Vagina (tissue), 2 donors: ENCODE data around the gene TMEM14B. TPM values are rescaled to one million over a fixed set of nuclear protein-coding genes. Genes with fewer than 3 reads are reported as not detected.

ENCODE experiments used
- DNase-seq, 2 donors: peaks; one replicate each; pipeline ENCODE4 v3.0.0-alpha.2; 2017; ENCODE audit errors: extremely low spot score in 2 of 2
- H3K27ac ChIP-seq: fragments of 200-600 bp; sonication (generic); one replicate; pipeline ENCODE4 v1.5.1; 2019
- H3K27me3 ChIP-seq: fragments of 200-600 bp; sonication (generic); one replicate; pipeline ENCODE4 v1.5.1; 2019
- H3K36me3 ChIP-seq, 2 donors: fragments of 200-600 bp; sonication (generic); one replicate each; pipeline ENCODE4 v1.5.1; 2017 to 2019
- H3K4me1 ChIP-seq: fragments of 200-600 bp; sonication (generic); one replicate; pipeline ENCODE4 v1.5.1; 2019
- H3K4me3 ChIP-seq, 2 donors: fragments of 200-600 bp; sonication (generic); 1 replicate in 1 of 2; 2 replicates in 1 of 2; pipeline ENCODE4 v1.5.1; 2016 to 2019
- H3K9me3 ChIP-seq: fragments of 200-600 bp; sonication (generic); one replicate; pipeline ENCODE4 v1.5.1; 2019
- POLR2A ChIP-seq, 2 donors: fragments of 450-650 bp; IDR thresholded peaks; one replicate each; pipeline ENCODE4 v1.6.1; 2017; ENCODE audit warnings: antibody characterized with exemption in 2 of 2, mild to moderate bottlenecking in 2 of 2, moderate library complexity in 2 of 2
- POLR2AphosphoS5 ChIP-seq, 2 donors: sonication (generic); formaldehyde crosslinking; IDR thresholded peaks; one replicate each; pipeline ENCODE4 v1.9.0; 2017; ENCODE audit warnings: antibody characterized with exemption in 2 of 2, mild to moderate bottlenecking in 2 of 2, low read depth in 1 of 2; ENCODE audit not compliant: insufficient read depth in 1 of 2
- intact Hi-C: fragments of 100-400 bp; cut with DNase I; formaldehyde crosslinking; loops from one replicate; pipeline ENCODE4 v1.15.1; 2023
- total RNA-seq: library from RNA; depleted of rRNA; stranded (reverse); fragments of >200 nt; gene quantifications from one replicate; pipeline ENCODE4 v1.2.3, GENCODE V29; 2016
- TF ChIP-seq, protein P1 (sequence below), 3 experiments: fragments of 450-650 bp in 2 of 3; fragments of 200-600 bp in 1 of 3; sonication (generic) in 1 of 3; IDR thresholded peaks; one replicate each; pipeline ENCODE4 v1.5.1; 2017 to 2019; ENCODE audit warnings: antibody characterized with exemption in 3 of 3, mild to moderate bottlenecking in 2 of 3, moderate library complexity in 2 of 3

The TMEM14B gene
- total RNA-seq, 1 donor from 2014 or later, result 40.5 TPM

- Histone ChIP-seq H3K4me1 (peaks cover 50% of the 10 kb centered on the region), H3K27ac (peak overlapping the region; percentile 85), H3K27me3 (no peaks in the 10 kb centered on the region), H3K9me3 (no peaks in the 10 kb centered on the region), H3K4me3 (peak overlapping the region; percentile 74 to 82), H3K36me3 (peaks cover 0 to 20% of the 10 kb centered on the region in 2 donors)
- no peak for DNase-seq
- intact Hi-C loops, result loop anchor here (2.0 kb wide), 1 partner anchor 23 kb away; the partner anchor contains the start of gene TMEM14B
- no peak for TF ChIP-seq POLR2AphosphoS5 (IDR thresholded peaks at IDR 0.05; ENCODE audit: insufficient read depth in 1 of 2, low read depth in 1 of 2)
- TF ChIP-seq, protein P1, sequence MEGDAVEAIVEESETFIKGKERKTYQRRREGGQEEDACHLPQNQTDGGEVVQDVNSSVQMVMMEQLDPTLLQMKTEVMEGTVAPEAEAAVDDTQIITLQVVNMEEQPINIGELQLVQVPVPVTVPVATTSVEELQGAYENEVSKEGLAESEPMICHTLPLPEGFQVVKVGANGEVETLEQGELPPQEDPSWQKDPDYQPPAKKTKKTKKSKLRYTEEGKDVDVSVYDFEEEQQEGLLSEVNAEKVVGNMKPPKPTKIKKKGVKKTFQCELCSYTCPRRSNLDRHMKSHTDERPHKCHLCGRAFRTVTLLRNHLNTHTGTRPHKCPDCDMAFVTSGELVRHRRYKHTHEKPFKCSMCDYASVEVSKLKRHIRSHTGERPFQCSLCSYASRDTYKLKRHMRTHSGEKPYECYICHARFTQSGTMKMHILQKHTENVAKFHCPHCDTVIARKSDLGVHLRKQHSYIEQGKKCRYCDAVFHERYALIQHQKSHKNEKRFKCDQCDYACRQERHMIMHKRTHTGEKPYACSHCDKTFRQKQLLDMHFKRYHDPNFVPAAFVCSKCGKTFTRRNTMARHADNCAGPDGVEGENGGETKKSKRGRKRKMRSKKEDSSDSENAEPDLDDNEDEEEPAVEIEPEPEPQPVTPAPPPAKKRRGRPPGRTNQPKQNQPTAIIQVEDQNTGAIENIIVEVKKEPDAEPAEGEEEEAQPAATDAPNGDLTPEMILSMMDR (IDR thresholded peaks at IDR 0.05), result no peak
Observed at GRCh38 chr6:10723567-10723881, 24.1 kb upstream of the TMEM14B start.

DNA sequence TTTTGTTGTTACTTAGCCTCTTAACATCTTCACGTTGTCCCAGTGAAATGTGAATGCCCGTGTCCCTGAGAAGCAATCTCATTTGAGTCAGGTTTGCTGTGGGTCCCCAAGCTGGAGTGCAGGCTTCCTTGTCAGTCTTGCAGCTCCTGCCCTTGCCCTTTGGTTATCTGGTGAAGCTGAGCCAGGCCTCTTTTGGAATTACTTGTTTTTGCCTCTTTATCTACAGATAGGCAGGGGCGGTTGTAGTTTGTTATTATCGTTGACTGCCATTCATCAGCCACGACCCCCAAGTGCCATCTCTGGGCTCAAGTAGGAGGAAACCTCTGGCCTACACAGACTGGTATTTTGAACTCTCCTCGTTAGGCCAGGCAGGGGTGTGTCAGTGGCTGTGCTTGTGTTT, 22.6 kb upstream of the TMEM14B start:
- no peaks in the 10 kb centered on the region for H3K27me3 ChIP-seq
- H3K4me3 ChIP-seq, result no peak overlapping the region
- intact Hi-C loops, result no loop called here
- TF ChIP-seq, protein P1 (IDR thresholded peaks at IDR 0.05), result no peak
- TF ChIP-seq POLR2AphosphoS5 (IDR thresholded peaks at IDR 0.05; ENCODE audit: insufficient read depth in 1 of 2, low read depth in 1 of 2) (no peak), POLR2A (IDR thresholded peaks at IDR 0.05) (no peak)
- no peak for DNase-seq
- peaks cover 0 to 35% of the 10 kb centered on the region in 2 donors for H3K36me3 ChIP-seq
- H3K27ac ChIP-seq, result no peak overlapping the region
- peaks cover 50% of the 10 kb centered on the region for H3K4me1 ChIP-seq
- H3K9me3 ChIP-seq, result no peaks in the 10 kb centered on the region

DNA sequence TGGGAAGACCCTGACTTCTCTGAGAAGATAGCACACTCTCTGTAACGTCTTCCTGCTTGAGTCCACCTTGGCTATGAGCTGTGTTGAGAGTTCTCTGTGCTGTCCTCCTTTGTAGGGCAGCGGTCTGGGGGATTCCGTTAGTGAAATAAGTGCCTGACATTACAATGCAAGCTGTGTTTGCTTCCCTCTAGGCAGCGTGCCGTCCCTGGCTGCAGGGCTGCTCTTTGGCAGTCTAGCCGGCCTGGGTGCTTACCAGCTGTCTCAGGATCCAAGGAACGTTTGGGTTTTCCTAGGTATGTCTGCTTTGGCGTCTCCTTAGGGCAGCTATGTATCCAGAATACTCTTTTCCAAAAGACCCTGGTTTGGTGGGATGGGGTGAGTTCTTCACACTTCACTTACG, 21.9 kb upstream of the TMEM14B start:
- no peak overlapping the region for H3K27ac ChIP-seq
- no peaks in the 10 kb centered on the region for H3K27me3 ChIP-seq
- peaks cover 0 to 42% of the 10 kb centered on the region in 2 donors for H3K36me3 ChIP-seq
- DNase-seq, result no peak
- TF ChIP-seq, protein P1 (IDR thresholded peaks at IDR 0.05), result no peak
- TF ChIP-seq POLR2AphosphoS5 (IDR thresholded peaks at IDR 0.05; ENCODE audit: insufficient read depth in 1 of 2, low read depth in 1 of 2) (no peak), POLR2A (IDR thresholded peaks at IDR 0.05) (no peak)
- peaks cover 49% of the 10 kb centered on the region for H3K4me1 ChIP-seq
- intact Hi-C loops, result no loop called here
- H3K9me3 ChIP-seq, result no peaks in the 10 kb centered on the region
- no peak overlapping the region for H3K4me3 ChIP-seq

GRCh38 chr6:10730254-10730653, 17.4 kb upstream of the TMEM14B start:
- H3K9me3 ChIP-seq, result no peaks in the 10 kb centered on the region
- H3K4me3 ChIP-seq, result no peak overlapping the region
- H3K4me1 ChIP-seq, result peaks cover 11% of the 10 kb centered on the region
- no peak for DNase-seq
- H3K36me3 ChIP-seq, result peaks cover 0 to 56% of the 10 kb centered on the region in 2 donors
- no peak overlapping the region for H3K27ac ChIP-seq
- H3K27me3 ChIP-seq, result no peaks in the 10 kb centered on the region
- TF ChIP-seq, protein P1 (IDR thresholded peaks at IDR 0.05), result no peak
- no peak for TF ChIP-seq POLR2AphosphoS5 (IDR thresholded peaks at IDR 0.05; ENCODE audit: insufficient read depth in 1 of 2, low read depth in 1 of 2)
- TF ChIP-seq POLR2A (IDR thresholded peaks at IDR 0.05), result no peak
- intact Hi-C loops, result no loop called here

DNA sequence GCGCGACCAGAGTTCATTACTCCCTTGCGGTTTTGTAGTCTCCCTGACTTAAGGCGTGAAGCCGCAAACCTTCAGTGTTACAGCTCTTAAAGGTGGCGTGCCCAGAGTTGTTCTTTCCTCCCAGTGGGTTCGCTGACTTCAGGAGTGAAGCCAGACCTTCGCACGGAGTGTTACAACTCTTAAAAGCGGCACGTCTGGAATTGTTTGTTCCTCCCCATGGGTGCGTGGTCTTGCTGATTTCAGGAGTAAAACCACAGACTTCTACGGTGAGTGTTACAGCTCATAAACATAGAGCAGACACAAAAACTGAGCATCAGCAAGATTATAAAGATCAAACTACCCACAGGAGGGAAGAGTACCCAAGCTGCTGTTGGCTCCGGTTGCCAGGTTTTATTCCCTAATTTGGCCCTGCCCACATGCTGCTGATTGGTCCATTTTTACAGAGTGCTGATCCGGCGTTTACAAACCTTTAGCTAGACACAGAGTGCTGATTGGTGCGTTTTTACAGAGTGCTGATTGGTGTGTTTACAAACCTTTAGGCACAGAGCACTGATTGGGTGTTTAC, 14.4 kb upstream of the TMEM14B start:
- H3K4me1 ChIP-seq, result no peaks in the 10 kb centered on the region
- peaks cover 0 to 41% of the 10 kb centered on the region in 2 donors for H3K36me3 ChIP-seq
- H3K27ac ChIP-seq, result no peak overlapping the region
- no peaks in the 10 kb centered on the region for H3K9me3 ChIP-seq
- H3K4me3 ChIP-seq, result no peak overlapping the region
- H3K27me3 ChIP-seq, result no peaks in the 10 kb centered on the region
- intact Hi-C loops, result no loop called here
- DNase-seq, result no peak
- no peak for TF ChIP-seq POLR2A (IDR thresholded peaks at IDR 0.05)
- TF ChIP-seq, protein P1 (IDR thresholded peaks at IDR 0.05), result no peak
